ENCODE measurements around the gene PRKAB1. TPM values are rescaled to one million over a fixed set of nuclear protein-coding genes. Genes with fewer than 3 reads are reported as not detected.

PRKAB1 gene
- total RNA-seq, 2 experiments from 2014 or later, result 18.6 to 24.2 TPM

- H3K27me3 ChIP-seq (ENCODE audit: control insufficient read depth in 1 of 2, insufficient read depth in 2 of 2, low read length in 2 of 2), result no peaks in the 10 kb centered on the region
- no peaks in the 10 kb centered on the region for H3K36me3 Mint-ChIP-seq (ENCODE audit: low read depth)
- no peaks in the 10 kb centered on the region for H3K36me3 ChIP-seq (ENCODE audit: insufficient read depth, low read length)
- no peaks in the 10 kb centered on the region for H3K4me1 Mint-ChIP-seq (ENCODE audit: low read depth)
- ATAC-seq (ENCODE audit: poor library complexity), result no peak
- H3K9me3 Mint-ChIP-seq, result no peaks in the 10 kb centered on the region
- no peak for DNase-seq
- ChIA-PET CTCF (no interaction called here), POLR2A (no interaction called here)
- intact Hi-C loops (cut with DNase I, micrococcal nuclease), result loop anchor here in 1 of 2 experiments (10.0 kb wide), 1 partner anchor 212 kb away; no protein-coding TSS in a partner anchor
- H3K9me3 ChIP-seq (ENCODE audit: control insufficient read depth in 1 of 2, insufficient read depth in 1 of 2, low read length in 2 of 2), result no peaks in the 10 kb centered on the region
- no peak overlapping the region for H3K4me3 ChIP-seq (ENCODE audit: low read length)
- TF ChIP-seq CTCF (IDR thresholded peaks at IDR 0.05), result no peak
- H3K27ac ChIP-seq (ENCODE audit: low read depth in 1 of 2, low read length in 2 of 2), result no peak overlapping the region
- H3K4me3 Mint-ChIP-seq, result no peak overlapping the region
- H3K27me3 Mint-ChIP-seq, result no peaks in the 10 kb centered on the region
- H3K4me1 ChIP-seq (ENCODE audit: insufficient read depth, low read length), result no peaks in the 10 kb centered on the region
- H3K27ac Mint-ChIP-seq, result no peak overlapping the region
These were observed 24.5 kb downstream of the PRKAB1 start for GRCh38 chr12:119692410-119692809.

GRCh38 chr12:119692997-119693396, 25.1 kb downstream of the PRKAB1 start:
- no peaks in the 10 kb centered on the region for H3K9me3 Mint-ChIP-seq
- H3K4me3 ChIP-seq (ENCODE audit: low read length), result no peak overlapping the region
- DNase-seq (no peak), ATAC-seq (ENCODE audit: poor library complexity) (no peak)
- intact Hi-C loops (cut with DNase I, micrococcal nuclease), result loop anchor here in 1 of 2 experiments (10.0 kb wide), 1 partner anchor 212 kb away; no protein-coding TSS in a partner anchor
- H3K4me1 Mint-ChIP-seq (ENCODE audit: low read depth), result no peaks in the 10 kb centered on the region
- H3K27ac Mint-ChIP-seq, result no peak overlapping the region
- ChIA-PET CTCF (no interaction called here), POLR2A (no interaction called here)
- H3K27me3 Mint-ChIP-seq, result no peaks in the 10 kb centered on the region
- no peak overlapping the region for H3K27ac ChIP-seq (ENCODE audit: low read depth in 1 of 2, low read length in 2 of 2)
- H3K9me3 ChIP-seq (ENCODE audit: control insufficient read depth in 1 of 2, insufficient read depth in 1 of 2, low read length in 2 of 2), result no peaks in the 10 kb centered on the region
- no peaks in the 10 kb centered on the region for H3K36me3 ChIP-seq (ENCODE audit: insufficient read depth, low read length)
- H3K4me1 ChIP-seq (ENCODE audit: insufficient read depth, low read length), result no peaks in the 10 kb centered on the region
- no peaks in the 10 kb centered on the region for H3K27me3 ChIP-seq (ENCODE audit: control insufficient read depth in 1 of 2, insufficient read depth in 2 of 2, low read length in 2 of 2)
- H3K36me3 Mint-ChIP-seq (ENCODE audit: low read depth), result no peaks in the 10 kb centered on the region
- TF ChIP-seq CTCF (IDR thresholded peaks at IDR 0.05), result no peak
- no peak overlapping the region for H3K4me3 Mint-ChIP-seq

- intact Hi-C loops (cut with DNase I, micrococcal nuclease), result loop anchor here in 1 of 2 experiments (10.0 kb wide), 1 partner anchor 211 kb away; no protein-coding TSS in a partner anchor
- H3K9me3 Mint-ChIP-seq, result no peaks in the 10 kb centered on the region
- H3K4me3 ChIP-seq (ENCODE audit: low read length), result no peak overlapping the region
- CTCF ChIA-PET, result no interaction called here
- H3K4me3 Mint-ChIP-seq, result no peak overlapping the region
- no peaks in the 10 kb centered on the region for H3K4me1 Mint-ChIP-seq (ENCODE audit: low read depth)
- no peak overlapping the region for H3K27ac Mint-ChIP-seq
- no peaks in the 10 kb centered on the region for H3K36me3 Mint-ChIP-seq (ENCODE audit: low read depth)
- no peak for TF ChIP-seq CTCF (IDR thresholded peaks at IDR 0.05)
- H3K27ac ChIP-seq (ENCODE audit: low read depth in 1 of 2, low read length in 2 of 2), result no peak overlapping the region
- no peaks in the 10 kb centered on the region for H3K4me1 ChIP-seq (ENCODE audit: insufficient read depth, low read length)
- no peak for DNase-seq
- no peaks in the 10 kb centered on the region for H3K27me3 Mint-ChIP-seq
- ATAC-seq (ENCODE audit: poor library complexity), result no peak
- H3K36me3 ChIP-seq (ENCODE audit: insufficient read depth, low read length), result no peaks in the 10 kb centered on the region
- no peaks in the 10 kb centered on the region for H3K27me3 ChIP-seq (ENCODE audit: control insufficient read depth in 1 of 2, insufficient read depth in 2 of 2, low read length in 2 of 2)
- no peaks in the 10 kb centered on the region for H3K9me3 ChIP-seq (ENCODE audit: control insufficient read depth in 1 of 2, insufficient read depth in 1 of 2, low read length in 2 of 2)
- POLR2A ChIA-PET, result no interaction called here
These were observed 25.6 kb downstream of the PRKAB1 start for GRCh38 chr12:119693511-119693910.

All from CD4-positive, alpha-beta T cell (primary cell).